T-helper 1 cell treated with Interleukin-12 subunit alpha and Interleukin-12 subunit beta and Interleukin-4 antibody, amounts not matched to agents 30 ng/mL and 1 ng/mL, for 36 hours (primary cell): Measurements from ENCODE around the gene RBFOX2. TPM values are rescaled to one million over a fixed set of nuclear protein-coding genes. Genes with fewer than 3 reads are reported as not detected.

Experiments
- intact Hi-C: fragments of 100-400 bp; cut with micrococcal nuclease; formaldehyde crosslinking; loops from one replicate; pipeline ENCODE4 v1.15.1; 2024
- total RNA-seq: library from RNA; stranded (reverse); gene quantifications from 2 replicates; pipeline ENCODE4 v1.2.3, GENCODE V29; 2022

RBFOX2 gene
- total RNA-seq, 1 donor from 2014 or later, result 0.83 TPM

GRCh38 chr22:35952576-35952975 lies 76.0 kb downstream of the RBFOX2 start:
- intact Hi-C loops, result no loop called here

GRCh38 chr22:35950262-35950661 lies 78.4 kb downstream of the RBFOX2 start:
- intact Hi-C loops, result no loop called here

GRCh38 chr22:35949243-35949642 lies 79.4 kb downstream of the RBFOX2 start:
- intact Hi-C loops, result no loop called here

DNA sequence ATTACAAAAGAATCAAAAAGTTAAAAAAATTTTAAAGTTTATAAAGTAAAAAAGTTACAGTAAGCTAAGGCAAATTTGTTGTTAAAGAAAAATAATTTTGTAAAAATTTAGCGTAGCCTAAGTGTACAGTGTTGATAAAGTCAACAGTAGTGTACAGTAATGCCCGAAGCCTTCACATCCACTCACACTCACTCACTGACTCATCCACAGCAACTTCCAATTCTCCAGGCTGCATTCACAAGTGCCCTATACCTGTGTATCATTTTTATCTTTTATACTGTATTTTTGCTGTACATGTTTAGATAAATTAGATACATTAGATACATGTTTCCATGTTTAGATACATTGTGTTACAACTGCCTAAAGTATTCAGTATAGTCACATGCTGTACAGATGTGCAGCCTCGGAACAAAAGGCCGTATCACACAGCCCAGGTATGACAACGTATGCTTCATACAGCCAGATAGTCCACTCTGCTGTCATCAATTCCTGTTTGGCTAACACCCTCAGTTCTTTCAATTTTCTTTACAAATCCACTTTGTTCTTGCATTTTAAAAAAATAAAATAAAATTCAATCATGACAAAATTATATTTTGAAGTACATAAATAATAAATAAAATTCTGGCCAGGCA lies 80.7 kb downstream of the RBFOX2 start:
- intact Hi-C loops, result no loop called here

- intact Hi-C loops, result no loop called here
Measured at GRCh38 chr22:35944458-35944857, 84.2 kb downstream of the RBFOX2 start.

GRCh38 chr22:35940166-35940565 lies 88.5 kb downstream of the RBFOX2 start:
- intact Hi-C loops, result no loop called here

GRCh38 chr22:35938226-35938625 lies 90.4 kb downstream of the RBFOX2 start:
- intact Hi-C loops, result no loop called here

DNA sequence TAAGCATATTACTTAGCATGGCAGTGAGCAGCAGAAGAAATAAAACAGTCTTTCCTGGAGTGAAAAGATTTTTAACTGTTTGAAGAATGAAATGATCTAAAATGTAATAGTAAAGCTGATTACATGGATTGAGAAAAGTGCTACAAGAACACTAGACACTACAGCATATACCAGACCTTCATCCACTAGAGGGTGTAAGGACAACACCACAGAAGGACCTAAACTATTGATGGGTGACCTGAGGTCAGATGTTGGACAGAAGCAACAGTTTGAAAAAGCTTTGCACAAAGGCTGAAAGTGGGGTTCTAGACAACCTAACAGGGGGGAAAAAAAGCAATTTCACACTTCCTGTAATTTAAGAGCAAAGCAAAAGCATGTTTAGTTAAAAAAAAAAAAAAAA lies 97.7 kb downstream of the RBFOX2 start:
- intact Hi-C loops, result loop anchor here (2.0 kb wide), 1 partner anchor 194 kb away; no protein-coding TSS in a partner anchor

DNA sequence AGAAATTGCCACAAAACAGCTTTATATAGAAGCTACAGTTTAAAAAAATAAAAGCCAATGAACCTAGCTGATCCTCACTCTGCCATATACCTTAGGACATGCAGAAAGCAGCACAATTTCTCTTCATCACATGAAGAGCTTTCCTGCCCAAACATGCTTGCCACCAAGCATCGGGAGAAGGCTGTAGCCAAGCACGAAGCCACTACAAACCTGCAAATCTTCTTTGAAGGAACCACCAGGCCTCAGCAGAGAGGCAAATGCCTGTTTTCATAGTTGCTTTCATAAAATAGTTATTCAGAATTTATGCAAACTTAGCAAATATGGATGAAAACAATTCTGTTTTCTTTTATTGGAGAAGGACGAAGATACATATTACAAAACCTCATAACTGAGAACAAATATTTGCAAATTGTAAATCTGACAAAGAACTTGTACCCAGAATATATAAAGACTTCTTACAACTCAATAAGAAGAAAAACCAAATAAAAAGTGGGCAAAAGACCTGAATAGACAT lies 100.3 kb downstream of the RBFOX2 start:
- intact Hi-C loops, result no loop called here

GRCh38 chr22:35923026-35923425 lies 105.6 kb downstream of the RBFOX2 start:
- intact Hi-C loops, result no loop called here

DNA sequence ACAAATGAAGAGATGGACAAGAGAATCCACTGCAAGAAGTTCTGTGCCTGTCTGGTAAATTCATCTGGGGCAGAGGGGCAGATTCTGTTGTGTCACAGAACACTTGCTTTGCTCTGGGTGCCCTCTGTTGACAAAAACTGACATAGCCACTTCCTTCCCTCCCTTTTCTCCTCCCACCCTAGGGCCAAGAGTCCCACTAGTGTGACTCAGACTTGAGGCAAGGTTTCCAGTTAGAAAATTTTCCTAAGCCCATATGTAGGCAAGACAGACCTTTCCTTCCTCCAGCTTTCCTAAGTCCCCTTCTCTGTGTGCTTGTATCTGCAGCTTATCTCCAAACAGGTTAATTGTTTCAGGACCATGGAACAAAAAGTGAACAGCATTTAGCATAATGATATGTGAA lies 106.8 kb downstream of the RBFOX2 start:
- intact Hi-C loops, result loop anchor here (1.0 to 2.0 kb wide), 3 partner anchors 294 to 571 kb away; no protein-coding TSS in a partner anchor

DNA sequence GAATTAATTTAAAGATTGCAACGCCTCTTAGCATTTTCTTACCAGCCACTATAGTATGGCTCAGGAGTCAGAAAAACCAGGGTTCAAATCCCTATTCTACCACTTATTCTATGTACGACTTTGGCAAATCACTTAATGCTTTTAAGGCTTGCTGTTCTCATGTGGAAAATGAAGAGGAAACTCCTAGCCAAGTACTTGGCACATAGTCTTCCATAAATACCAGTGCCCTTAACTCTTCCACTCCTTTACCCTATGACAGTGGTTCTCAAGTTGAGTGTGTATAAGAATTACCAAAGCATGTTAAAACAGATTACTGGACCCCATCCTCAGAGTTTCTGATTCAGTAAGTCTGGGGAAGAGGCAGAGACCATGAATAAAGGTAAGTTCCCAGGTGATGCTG lies 107.6 kb downstream of the RBFOX2 start:
- intact Hi-C loops, result loop anchor here (1.0 to 2.0 kb wide), 3 partner anchors 294 to 570 kb away; no protein-coding TSS in a partner anchor

GRCh38 chr22:35919002-35919542 lies 109.6 kb downstream of the RBFOX2 start:
- intact Hi-C loops, result no loop called here

- intact Hi-C loops, result no loop called here
Measured at GRCh38 chr22:35918456-35918855, 110.2 kb downstream of the RBFOX2 start.

DNA sequence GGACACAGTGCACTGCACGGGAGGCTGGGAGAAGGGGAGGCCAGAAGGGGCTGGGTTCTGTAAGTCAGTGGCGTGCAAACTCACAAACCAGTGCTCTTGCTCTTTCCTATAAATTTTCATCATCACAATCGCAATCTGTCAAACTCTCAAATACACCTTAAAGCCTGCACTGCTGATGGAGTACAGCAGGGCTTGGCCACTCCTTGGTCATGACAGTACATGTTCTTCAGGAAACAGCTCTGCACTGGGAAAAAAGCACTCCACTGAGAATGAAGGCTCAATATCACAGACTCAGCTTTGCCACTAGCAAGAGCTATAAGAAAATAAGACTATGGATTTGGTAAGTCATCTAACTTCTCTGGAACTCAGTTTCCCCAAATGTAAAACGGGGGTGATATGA lies 111.0 kb downstream of the RBFOX2 start:
- intact Hi-C loops, result no loop called here

DNA sequence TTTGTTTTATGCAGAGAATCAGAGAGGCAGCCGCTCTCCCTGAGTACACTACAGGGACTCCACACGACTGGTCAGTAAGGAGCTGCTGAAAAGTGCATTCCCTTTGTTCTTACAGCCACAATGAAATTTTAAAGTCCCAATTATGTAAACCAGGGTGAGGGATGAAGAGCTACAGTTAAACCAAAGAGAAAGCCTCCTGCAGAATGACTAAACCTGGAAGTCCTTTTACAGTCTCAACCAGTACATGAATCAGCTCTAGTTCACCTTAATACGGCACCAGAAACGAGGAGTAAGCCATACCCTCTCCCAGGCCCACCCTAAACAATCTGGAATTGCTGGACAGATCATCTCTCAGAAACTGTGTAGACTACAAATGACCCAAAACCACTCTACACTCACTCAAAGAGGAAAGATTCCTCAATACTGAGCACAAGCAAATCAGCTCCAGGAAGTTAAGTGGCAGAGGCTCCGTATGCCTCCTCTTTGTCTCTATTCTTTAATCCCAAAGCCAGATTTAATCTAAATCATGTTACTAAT lies 113.1 kb downstream of the RBFOX2 start:
- intact Hi-C loops, result no loop called here

GRCh38 chr22:35914665-35915476 lies 113.8 kb downstream of the RBFOX2 start:
- intact Hi-C loops, result no loop called here

DNA sequence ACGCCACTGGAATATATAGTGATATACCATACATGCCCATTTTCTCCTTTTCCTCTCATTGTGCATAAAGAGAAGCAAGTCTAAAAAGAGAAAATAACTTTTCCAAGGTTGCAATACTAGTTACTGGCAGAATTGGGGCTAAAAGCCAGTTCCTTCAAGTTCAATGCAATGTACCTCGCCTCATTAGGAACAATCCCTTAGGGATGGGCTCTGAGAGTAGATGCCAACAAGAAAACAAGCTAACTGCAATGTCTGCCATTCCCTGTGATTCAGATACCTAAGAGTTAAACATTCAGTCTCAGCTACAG lies 114.3 kb downstream of the RBFOX2 start:
- intact Hi-C loops, result no loop called here

DNA sequence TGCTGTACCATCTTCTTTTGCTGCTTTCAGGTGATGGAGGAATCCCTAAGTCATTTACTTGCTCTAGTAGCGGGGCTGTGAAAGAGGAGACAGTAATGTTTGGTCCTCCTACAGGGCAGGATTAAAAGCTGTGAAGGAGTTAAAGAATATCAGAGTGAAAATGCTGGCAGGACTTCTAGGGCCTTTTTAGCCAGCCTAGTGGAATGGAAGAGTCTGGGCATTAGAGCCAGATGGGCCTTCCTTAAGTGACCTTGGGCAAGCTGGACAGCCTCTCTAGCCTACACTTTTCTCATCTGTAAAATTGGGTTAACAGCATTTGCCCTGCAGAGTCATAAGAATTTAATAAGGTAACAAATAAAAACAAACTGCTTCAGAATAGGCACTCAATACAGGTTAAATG lies 114.7 kb downstream of the RBFOX2 start:
- intact Hi-C loops, result no loop called here

- intact Hi-C loops, result no loop called here
Measured at GRCh38 chr22:35912658-35913057, 116.0 kb downstream of the RBFOX2 start.

DNA sequence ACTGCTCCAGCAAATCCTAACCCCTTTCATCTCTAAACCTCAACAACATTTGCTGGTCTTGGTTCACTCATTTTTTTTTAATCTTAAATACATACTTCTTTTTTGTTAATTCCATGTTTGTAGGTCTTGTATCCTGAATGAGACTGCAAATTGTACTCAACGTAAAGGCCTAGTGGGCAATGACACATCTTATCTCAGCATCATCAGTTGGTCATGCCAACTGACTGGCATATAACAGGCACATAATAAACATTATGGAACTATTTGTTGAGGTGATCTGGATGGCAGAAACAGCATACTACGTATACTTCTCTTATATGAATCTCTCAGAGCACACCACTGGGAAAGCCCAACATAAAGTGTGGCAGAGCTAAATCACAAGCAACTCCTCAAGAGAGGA lies 116.7 kb downstream of the RBFOX2 start:
- intact Hi-C loops, result no loop called here

DNA sequence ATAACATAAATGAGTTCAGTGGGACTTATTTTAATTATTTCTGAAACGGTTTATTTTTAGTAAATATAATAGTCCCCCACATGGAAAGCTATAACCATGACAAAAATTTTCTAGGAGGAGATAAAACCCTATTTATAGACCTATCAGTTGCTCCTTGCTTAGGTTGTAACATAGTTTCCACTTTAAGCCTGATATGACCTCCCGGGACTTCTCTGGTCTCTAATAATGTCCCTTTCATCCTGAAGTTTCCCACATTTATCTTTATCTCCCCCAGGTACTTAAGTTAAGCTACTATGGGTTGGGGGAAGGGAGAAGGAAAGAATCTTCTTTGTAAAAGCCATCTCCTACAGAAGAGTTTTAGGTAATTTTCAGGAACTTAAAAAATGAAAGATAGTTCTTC lies 117.7 kb downstream of the RBFOX2 start:
- intact Hi-C loops, result no loop called here
